Body of pancreas (tissue), 4 donors: Measurements from ENCODE around the gene CLBA1. TPM values are rescaled to one million over a fixed set of nuclear protein-coding genes. Genes with fewer than 3 reads are reported as not detected.

Source experiments
- ATAC-seq: fragments of 150-250 bp; one replicate; pipeline ENCODE4 v1.9.1; 2016
- DNase-seq, 4 donors: peaks; one replicate each; pipeline ENCODE4 v3.0.0-alpha.2; 2019
- H3K27ac ChIP-seq, 4 donors: fragments of 200-600 bp; sonication (generic); 1 replicate in 3 of 4; 2 replicates in 1 of 4; pipeline versions ENCODE4 v1.5.1 to v1.6.1; 2016 to 2019; ENCODE audit warnings: mild to moderate bottlenecking in 1 of 4, mixed read lengths in 1 of 4, moderate library complexity in 1 of 4
- H3K27me3 ChIP-seq, 2 donors: fragments of 200-600 bp; sonication (generic); one replicate each; pipeline ENCODE4 v1.6.0; 2016; ENCODE audit warnings: mild to moderate bottlenecking in 1 of 2
- H3K36me3 ChIP-seq, 2 donors: fragments of 200-600 bp; sonication (generic); replicated peaks in 1 of 2; 2 replicates each; pipeline ENCODE4 v1.5.1; 2016; ENCODE audit warnings: low read depth in 2 of 2; ENCODE audit not compliant: insufficient read depth in 1 of 2
- H3K4me1 ChIP-seq: fragments of 200-600 bp; sonication (generic); one replicate; pipeline ENCODE4 v1.6.0; 2016
- H3K4me3 ChIP-seq, 2 donors: fragments of 200-600 bp; sonication (generic); 1 replicate in 1 of 2; 2 replicates in 1 of 2; pipeline ENCODE4 v1.5.1; 2016 to 2019
- H3K9me3 ChIP-seq, 3 donors: fragments of 200-600 bp; sonication (generic); 1 replicate in 2 of 3; 2 replicates in 1 of 3; pipeline ENCODE4 v1.5.1; 2016
- CTCF ChIP-seq, 7 experiments: fragments of 450-650 bp in 4 of 7; fragments of 200-600 bp in 3 of 7; sonication (generic) in 3 of 7; IDR thresholded peaks; one replicate each; pipeline ENCODE4 v1.5.1; 2016 to 2019; ENCODE audit warnings: antibody characterized with exemption in 7 of 7
- POLR2A ChIP-seq, 3 donors: fragments of 450-650 bp; IDR thresholded peaks; one replicate each; pipeline ENCODE4 v1.6.1; 2016; ENCODE audit warnings: antibody characterized with exemption in 3 of 3, mild to moderate bottlenecking in 2 of 3
- WGBS, 2 donors: methylation state at CpG; one replicate each; pipeline ENCODE4 v1.1.5; 2017; 5-methylcytosine and 5-hydroxymethylcytosine counted together
- intact Hi-C: fragments of 100-400 bp; cut with DNase I; formaldehyde crosslinking; loops from one replicate; pipeline ENCODE4 v1.15.1; 2023
- total RNA-seq, 2 donors: library from RNA; depleted of rRNA; stranded (reverse); fragments of >200 nt; gene quantifications; one replicate each; pipeline ENCODE4 v1.1.0, GENCODE V29; 2016

The CLBA1 gene
- total RNA-seq: 10 to 100 TPM in 1 of 2 donors, 1 to 10 TPM in 1; 8.6 to 21.1 TPM

- H3K9me3 ChIP-seq: no peaks in the 10 kb centered on the region
- DNase-seq: peak; percentile 89 to 92 (median 90)
- intact Hi-C loops: no loop called here
- TF ChIP-seq POLR2A (IDR thresholded peaks at IDR 0.05) (peak; percentile 17 to 63 (median 56)), CTCF (IDR thresholded peaks at IDR 0.05) (no peak)
- H3K4me3 ChIP-seq: peak within 1 kb of the TSS; percentile 73 to 95
- WGBS, 2 donors: 1% methylated on average over 59 of the region's 77 CpGs; no CpG with 5 or more reads in 1 of the 2 donors
- no peaks in the 10 kb centered on the region for H3K36me3 ChIP-seq
- ATAC-seq: peak; percentile 93
- peak within 1 kb of the TSS; percentile 59 to 82 (median 68) for H3K27ac ChIP-seq
- peaks cover 14% of the 10 kb centered on the region for H3K4me1 ChIP-seq
- H3K27me3 ChIP-seq: no peaks in the 10 kb centered on the region
Observed at GRCh38 chr14:104985675-104986486, at the start of gene CLBA1. TSS of gene CLBA1 (plus strand) at chr14:104985788. CDS start at chr14:104986432, 644 bp downstream.

GRCh38 chr14:104935955-104936354, 49.6 kb upstream of the CLBA1 start:
- DNase-seq: peak in 1 of 4 donors; percentile 4
- Histone ChIP-seq H3K36me3 (no peaks in the 10 kb centered on the region), H3K4me3 (no peak overlapping the region), H3K27ac (no peak overlapping the region), H3K9me3 (no peaks in the 10 kb centered on the region), H3K27me3 (no peaks in the 10 kb centered on the region), H3K4me1 (peaks cover 21% of the 10 kb centered on the region)
- no peak for ATAC-seq
- TF ChIP-seq POLR2A (IDR thresholded peaks at IDR 0.05) (no peak), CTCF (IDR thresholded peaks at IDR 0.05) (no peak)
- 70 to 84% methylated on average over 2 of the region's 2 CpGs for WGBS, 2 donors
- intact Hi-C loops: no loop called here

GRCh38 chr14:104936361-104937155, 49.0 kb upstream of the CLBA1 start:
- no peaks in the 10 kb centered on the region for H3K27me3 ChIP-seq
- no peak for ATAC-seq
- H3K9me3 ChIP-seq: no peaks in the 10 kb centered on the region
- H3K27ac ChIP-seq: no peak overlapping the region
- no peaks in the 10 kb centered on the region for H3K36me3 ChIP-seq
- intact Hi-C loops: no loop called here
- peak in 1 of 4 donors; percentile 4 for DNase-seq
- WGBS, 2 donors: 55 to 71% methylated on average over 6 to 10 of the region's 10 CpGs
- peaks cover 21% of the 10 kb centered on the region for H3K4me1 ChIP-seq
- H3K4me3 ChIP-seq: no peak overlapping the region
- TF ChIP-seq CTCF (IDR thresholded peaks at IDR 0.05) (no peak), POLR2A (IDR thresholded peaks at IDR 0.05) (no peak)

- TF ChIP-seq CTCF (IDR thresholded peaks at IDR 0.05) (no peak), POLR2A (IDR thresholded peaks at IDR 0.05) (no peak)
- DNase-seq (no peak), ATAC-seq (no peak)
- WGBS, 2 donors: 77 to 89% methylated on average over 4 of the region's 4 CpGs
- no peaks in the 10 kb centered on the region for H3K36me3 ChIP-seq
- intact Hi-C loops: no loop called here
- no peak overlapping the region for H3K27ac ChIP-seq
- peaks cover 21% of the 10 kb centered on the region for H3K4me1 ChIP-seq
- H3K9me3 ChIP-seq: no peaks in the 10 kb centered on the region
- H3K4me3 ChIP-seq: no peak overlapping the region
- H3K27me3 ChIP-seq: no peaks in the 10 kb centered on the region
Observed at GRCh38 chr14:104937161-104937560, 48.4 kb upstream of the CLBA1 start.
